Measurements from ENCODE around the gene PDXK. TPM values are rescaled to one million over a fixed set of nuclear protein-coding genes. Genes with fewer than 3 reads are reported as not detected.

Gene PDXK
- total and polyA plus RNA-seq, 9 of the 15 experiments (the other 6 are each of a cell fraction or from before 2014, with no cell fraction given), result 5.6 to 162 (median 76.5) TPM

DNA sequence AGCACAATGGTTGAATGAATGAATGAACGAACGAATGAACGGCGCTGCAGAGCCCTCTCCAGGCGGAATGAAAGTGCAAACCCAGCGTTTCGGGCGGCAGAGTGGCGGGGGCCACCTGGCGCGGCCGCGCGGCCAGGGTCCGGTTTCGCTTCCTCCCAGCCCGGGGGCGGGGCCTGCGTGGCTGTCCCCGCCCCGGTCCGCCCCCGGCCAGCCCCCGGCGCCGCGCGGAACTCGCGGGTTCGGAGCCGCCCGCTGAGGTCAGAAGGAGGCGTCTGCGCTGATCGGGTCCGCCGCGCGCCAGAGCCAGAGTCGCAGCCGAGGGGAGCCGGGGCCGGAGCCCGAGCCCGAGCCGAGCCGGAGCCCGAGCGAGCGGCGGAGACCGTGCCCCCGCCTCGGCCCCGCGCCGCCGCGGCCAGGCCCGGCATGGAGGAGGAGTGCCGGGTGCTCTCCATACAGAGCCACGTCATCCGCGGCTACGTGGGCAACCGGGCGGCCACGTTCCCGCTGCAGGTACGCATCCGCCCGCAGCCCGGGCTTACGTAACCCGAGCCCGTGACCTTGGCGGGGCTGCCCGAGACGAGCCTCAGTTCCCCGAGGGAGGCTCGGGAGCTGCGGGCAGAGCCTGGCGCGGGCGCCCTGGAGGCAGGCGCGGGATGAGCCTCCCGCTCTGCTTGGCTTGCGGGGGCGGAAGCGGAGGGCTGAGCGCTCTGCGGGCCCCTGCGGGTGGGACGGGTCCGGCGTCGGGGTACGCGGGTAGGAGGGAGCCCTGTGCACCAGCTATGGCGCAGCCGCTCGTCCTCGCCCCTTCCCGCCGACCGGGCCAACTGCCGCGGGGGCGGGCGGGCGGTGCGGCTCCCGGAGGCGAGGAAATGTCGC, at the start of gene PDXK (continued):
- TF ChIP-seq E4F1 (CRISPR knock-in tag; IDR thresholded peaks at IDR 0.05; ENCODE audit: borderline replicate concordance), result no peak
- TF ChIP-seq ZMIZ1 (IDR thresholded peaks at IDR 0.05; ENCODE audit: low read depth in 2 of 2, low read length in 2 of 2), result no peak
- no peak for TF ChIP-seq NBN (IDR thresholded peaks at IDR 0.05; ENCODE audit: low read depth)
- TF ChIP-seq, protein P1, sequence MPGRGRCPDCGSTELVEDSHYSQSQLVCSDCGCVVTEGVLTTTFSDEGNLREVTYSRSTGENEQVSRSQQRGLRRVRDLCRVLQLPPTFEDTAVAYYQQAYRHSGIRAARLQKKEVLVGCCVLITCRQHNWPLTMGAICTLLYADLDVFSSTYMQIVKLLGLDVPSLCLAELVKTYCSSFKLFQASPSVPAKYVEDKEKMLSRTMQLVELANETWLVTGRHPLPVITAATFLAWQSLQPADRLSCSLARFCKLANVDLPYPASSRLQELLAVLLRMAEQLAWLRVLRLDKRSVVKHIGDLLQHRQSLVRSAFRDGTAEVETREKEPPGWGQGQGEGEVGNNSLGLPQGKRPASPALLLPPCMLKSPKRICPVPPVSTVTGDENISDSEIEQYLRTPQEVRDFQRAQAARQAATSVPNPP (IDR thresholded peaks at IDR 0.05; ENCODE audit: borderline replicate concordance, insufficient read depth, insufficient read length), result no peak
- no peak for TF ChIP-seq ZFP36 (IDR thresholded peaks at IDR 0.05; ENCODE audit: low read depth, low read length, partially characterized antibody)
- TF ChIP-seq CHD7 (IDR thresholded peaks at IDR 0.05; ENCODE audit: low read depth, low read length), result no peak

Measured in K562 (cell line).